IPS-20b (cell line): ENCODE measurements around the gene OSBPL6.
"Not testable (repeated sequence)": the region's sequence is repeated elsewhere in the genome, so short reads cannot be mapped to it uniquely, and the experiment has no call there.

ENCODE experiments used
- H3K27ac ChIP-seq: one replicate; pipeline ENCODE4 v1.5.1; 2013; ENCODE audit warnings: low read length
- H3K27me3 ChIP-seq: 2 replicates; pipeline ENCODE4 v1.6.1; 2013; ENCODE audit warnings: mild to moderate bottlenecking, low read length, inconsistent platforms; ENCODE audit not compliant: insufficient read depth
- H3K36me3 ChIP-seq: 2 replicates; pipeline ENCODE4 v1.6.1; 2013; ENCODE audit warnings: low read depth, mild to moderate bottlenecking, inconsistent platforms, low read length, moderate library complexity; ENCODE audit not compliant: insufficient read depth
- H3K4me1 ChIP-seq: 2 replicates; pipeline ENCODE4 v1.6.1; 2013; ENCODE audit warnings: mild to moderate bottlenecking, control low read depth, inconsistent platforms, low read length, moderate library complexity; ENCODE audit not compliant: insufficient read depth
- H3K4me3 ChIP-seq: 2 replicates; pipeline ENCODE4 v1.5.1; 2013; ENCODE audit warnings: mild to moderate bottlenecking, low read length, inconsistent platforms
- H3K9ac ChIP-seq: 2 replicates; pipeline ENCODE4 v1.6.1; 2013; ENCODE audit warnings: low read depth, mild to moderate bottlenecking, inconsistent platforms, low read length, moderate library complexity
- H3K9me3 ChIP-seq: 2 replicates; pipeline ENCODE4 v1.6.1; 2013; ENCODE audit warnings: mild to moderate bottlenecking, low read depth, low read length, inconsistent platforms; ENCODE audit not compliant: insufficient read depth

OSBPL6 gene

GRCh38 chr2:178193823-178194599 lies at the start of gene OSBPL6:
OSBPL6 (plus strand) TSS chr2:178194512; CDS start chr2:178306185, 111,673 bp downstream.
- H3K27me3 ChIP-seq: peaks cover 71% of the 10 kb centered on the region
- peak within 1 kb of the TSS; percentile 52; the same call in 1 of the 2 replicates for H3K9ac ChIP-seq
- H3K4me3 ChIP-seq: peak within 1 kb of the TSS; percentile 80
- H3K27ac ChIP-seq: no peak within 1 kb of the TSS
- no peaks in the 10 kb centered on the region for H3K9me3 ChIP-seq
- peaks cover 8% of the 10 kb centered on the region; the same call in 1 of the 2 replicates for H3K4me1 ChIP-seq
- H3K36me3 ChIP-seq: no peaks in the 10 kb centered on the region

GRCh38 chr2:178152033-178152432 lies 42.3 kb upstream of the OSBPL6 start:
- H3K4me3 ChIP-seq: no peak overlapping the region
- no peaks in the 10 kb centered on the region for H3K9me3 ChIP-seq
- H3K27ac ChIP-seq: no peak overlapping the region
- no peaks in the 10 kb centered on the region for H3K4me1 ChIP-seq
- no peaks in the 10 kb centered on the region for H3K36me3 ChIP-seq
- no peak overlapping the region for H3K9ac ChIP-seq
- no peaks in the 10 kb centered on the region for H3K27me3 ChIP-seq

DNA sequence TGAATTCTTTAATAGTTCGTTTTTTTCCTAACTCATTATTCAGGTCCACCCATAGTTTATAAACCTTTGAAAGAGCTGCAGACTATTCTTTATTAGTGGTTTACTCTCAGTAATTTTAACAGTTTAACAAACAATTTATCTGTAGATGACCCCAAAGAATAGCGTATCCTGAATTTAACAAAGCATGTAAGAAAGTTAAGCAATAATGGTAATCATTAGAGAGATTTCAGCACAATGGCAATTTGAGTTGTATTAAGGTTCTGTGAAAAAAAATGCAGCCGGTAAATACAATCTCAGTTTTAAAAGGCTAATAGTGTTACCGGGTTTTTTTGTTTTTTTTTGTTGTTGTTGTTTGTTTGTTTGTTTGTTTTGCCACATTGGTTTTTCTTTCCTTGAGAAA lies 41.8 kb upstream of the OSBPL6 start:
- H3K27me3 ChIP-seq: no peaks in the 10 kb centered on the region
- H3K9ac ChIP-seq: no peak overlapping the region
- no peaks in the 10 kb centered on the region for H3K36me3 ChIP-seq
- no peaks in the 10 kb centered on the region for H3K4me1 ChIP-seq
- no peak overlapping the region for H3K4me3 ChIP-seq
- no peak overlapping the region for H3K27ac ChIP-seq
- H3K9me3 ChIP-seq: no peaks in the 10 kb centered on the region

- Histone ChIP-seq H3K36me3 (no peaks in the 10 kb centered on the region), H3K27ac (no peak overlapping the region), H3K9ac (no peak overlapping the region), H3K9me3 (no peaks in the 10 kb centered on the region), H3K4me3 (no peak overlapping the region), H3K27me3 (no peaks in the 10 kb centered on the region), H3K4me1 (no peaks in the 10 kb centered on the region)
Measured at GRCh38 chr2:178152977-178153376, 41.3 kb upstream of the OSBPL6 start.

DNA sequence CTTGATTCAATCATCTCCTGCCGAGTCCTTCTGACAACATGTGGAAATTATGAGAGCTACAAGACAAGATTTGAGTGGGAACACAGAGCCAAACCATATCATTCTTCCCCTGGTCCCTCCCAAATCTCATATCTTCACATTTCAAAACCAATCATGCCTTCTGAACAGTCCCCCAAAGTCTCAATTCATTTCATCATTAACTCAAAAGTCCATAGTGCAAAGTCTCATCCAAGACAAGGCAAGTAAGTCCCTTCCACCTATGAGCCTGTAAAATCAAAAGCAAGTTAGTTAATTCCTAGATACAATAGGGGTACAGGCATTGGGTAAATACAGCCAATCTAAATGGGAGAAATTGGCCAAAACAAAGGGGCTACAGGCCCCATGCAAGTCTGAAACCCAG lies 40.4 kb upstream of the OSBPL6 start:
- not testable (repeated sequence) for H3K27ac ChIP-seq, H3K4me3 ChIP-seq, H3K9ac ChIP-seq, H3K4me1 ChIP-seq, H3K27me3 ChIP-seq, H3K9me3 ChIP-seq, H3K36me3 ChIP-seq

GRCh38 chr2:178155524-178155923 lies 38.8 kb upstream of the OSBPL6 start:
- Histone ChIP-seq H3K36me3 (no peaks in the 10 kb centered on the region), H3K4me1 (no peaks in the 10 kb centered on the region), H3K9ac (no peak overlapping the region), H3K27me3 (no peaks in the 10 kb centered on the region), H3K4me3 (no peak overlapping the region), H3K27ac (no peak overlapping the region), H3K9me3 (no peaks in the 10 kb centered on the region)

DNA sequence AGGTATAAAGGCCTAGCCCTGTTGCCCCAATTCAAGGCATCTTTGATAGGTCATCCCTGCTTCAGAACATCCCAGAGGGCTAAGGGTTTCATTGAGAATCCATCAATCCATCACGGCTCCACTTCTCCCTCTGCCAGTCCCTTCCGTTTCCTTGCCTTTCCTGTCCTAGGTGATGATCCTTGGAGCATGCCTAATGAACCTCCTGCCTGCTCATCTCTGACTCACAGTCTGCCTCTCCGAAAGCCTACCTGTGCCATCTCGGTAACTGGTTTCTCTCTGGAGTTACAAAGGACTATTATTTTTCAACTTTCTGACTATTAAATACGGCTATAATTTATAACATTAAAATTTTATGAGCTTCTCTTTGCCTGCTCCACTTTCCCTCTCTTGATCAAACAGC lies 36.7 kb upstream of the OSBPL6 start:
- H3K9me3 ChIP-seq: no peaks in the 10 kb centered on the region
- no peaks in the 10 kb centered on the region for H3K36me3 ChIP-seq
- H3K9ac ChIP-seq: no peak overlapping the region
- no peaks in the 10 kb centered on the region for H3K27me3 ChIP-seq
- no peak overlapping the region for H3K4me3 ChIP-seq
- H3K4me1 ChIP-seq: no peaks in the 10 kb centered on the region
- H3K27ac ChIP-seq: no peak overlapping the region

DNA sequence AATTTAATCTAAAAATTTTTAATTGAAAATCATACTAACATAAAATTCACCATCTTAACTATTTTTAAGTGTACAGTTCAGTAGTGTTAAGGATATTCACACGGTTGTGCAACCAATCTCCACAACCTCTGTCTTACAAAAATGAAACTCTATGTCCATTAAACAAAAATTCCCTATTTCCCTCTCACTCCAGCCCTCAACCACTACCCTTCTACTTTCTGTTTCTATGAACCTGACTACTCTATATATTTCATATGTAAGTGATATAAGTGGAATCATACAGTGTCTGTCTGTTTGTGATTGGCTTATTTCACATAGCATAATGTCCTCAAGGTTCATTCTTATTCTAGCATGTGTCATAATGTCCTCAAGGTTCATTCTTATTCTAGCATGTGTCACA lies 34.3 kb upstream of the OSBPL6 start:
- no peaks in the 10 kb centered on the region for H3K9me3 ChIP-seq
- no peaks in the 10 kb centered on the region for H3K27me3 ChIP-seq
- H3K36me3 ChIP-seq: no peaks in the 10 kb centered on the region
- no peak overlapping the region for H3K4me3 ChIP-seq
- no peak overlapping the region for H3K9ac ChIP-seq
- no peaks in the 10 kb centered on the region for H3K4me1 ChIP-seq
- H3K27ac ChIP-seq: no peak overlapping the region

- H3K27me3 ChIP-seq: no peaks in the 10 kb centered on the region
- H3K9me3 ChIP-seq: no peaks in the 10 kb centered on the region
- H3K27ac ChIP-seq: no peak overlapping the region
- no peaks in the 10 kb centered on the region for H3K36me3 ChIP-seq
- H3K4me3 ChIP-seq: no peak overlapping the region
- H3K9ac ChIP-seq: no peak overlapping the region
- H3K4me1 ChIP-seq: no peaks in the 10 kb centered on the region
Measured at GRCh38 chr2:178160601-178161000, 33.7 kb upstream of the OSBPL6 start.

DNA sequence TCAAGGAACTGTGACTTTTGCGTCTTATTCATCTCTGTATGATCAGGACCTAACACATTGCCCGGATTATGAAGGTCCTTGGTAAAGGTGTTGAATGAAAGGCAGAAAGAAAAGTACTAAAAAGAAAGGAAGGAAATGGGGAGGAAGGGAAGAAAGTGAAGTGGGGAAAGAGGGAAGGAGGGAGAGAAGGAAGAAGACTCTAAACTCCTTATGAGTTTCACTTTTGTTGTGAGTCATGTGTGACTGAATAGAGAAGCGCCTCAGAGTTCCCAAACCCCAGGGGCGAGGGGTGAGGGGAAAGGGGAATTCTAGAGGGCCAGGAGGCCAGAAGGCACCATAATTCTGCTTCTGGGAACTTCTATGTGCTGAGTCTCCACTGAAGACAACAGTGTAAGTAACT lies 30.9 kb upstream of the OSBPL6 start:
- H3K4me3 ChIP-seq: no peak overlapping the region
- H3K9ac ChIP-seq: no peak overlapping the region
- H3K9me3 ChIP-seq: no peaks in the 10 kb centered on the region
- H3K27ac ChIP-seq: no peak overlapping the region
- H3K27me3 ChIP-seq: no peaks in the 10 kb centered on the region
- no peaks in the 10 kb centered on the region for H3K36me3 ChIP-seq
- no peaks in the 10 kb centered on the region for H3K4me1 ChIP-seq

DNA sequence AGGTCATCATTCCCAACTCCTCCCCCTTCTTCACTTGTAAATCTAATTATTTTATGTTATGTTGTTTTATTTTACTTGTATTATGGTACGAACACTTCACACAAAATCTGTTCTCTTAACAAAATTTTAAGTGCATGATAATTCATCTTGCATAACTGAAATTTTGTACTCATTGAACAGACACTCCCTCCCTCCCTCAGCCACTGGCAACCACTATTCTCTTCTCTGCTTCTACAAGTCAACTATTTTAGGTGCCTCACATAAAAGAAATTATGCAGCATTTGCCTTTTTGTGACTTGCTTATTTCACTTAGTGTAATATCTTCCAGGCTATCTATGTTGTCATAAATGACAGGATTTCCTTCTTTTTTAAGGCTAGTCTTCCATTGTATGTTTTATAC lies 30.4 kb upstream of the OSBPL6 start:
- Histone ChIP-seq H3K4me1 (no peaks in the 10 kb centered on the region), H3K36me3 (no peaks in the 10 kb centered on the region), H3K9me3 (no peaks in the 10 kb centered on the region), H3K27ac (no peak overlapping the region), H3K9ac (no peak overlapping the region), H3K27me3 (no peaks in the 10 kb centered on the region), H3K4me3 (no peak overlapping the region)

DNA sequence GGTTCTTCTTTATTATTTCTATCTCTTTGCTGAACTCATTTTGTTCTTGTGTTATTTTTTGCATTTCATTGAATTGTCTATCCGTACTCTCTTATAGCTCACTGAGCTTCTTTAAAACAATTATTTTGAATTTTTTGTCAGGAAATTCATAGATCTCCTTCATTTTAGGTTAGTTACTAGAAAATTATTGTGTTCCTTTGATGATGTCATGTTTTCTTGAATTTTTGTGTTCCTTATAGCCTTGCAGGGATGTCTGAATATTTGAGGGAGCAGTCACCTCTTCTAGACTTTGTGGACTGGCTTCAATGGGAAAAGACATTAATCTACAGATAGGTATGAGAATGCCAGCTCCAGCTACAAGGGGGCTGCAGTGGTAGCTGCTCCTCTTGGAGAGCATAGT lies 20.7 kb upstream of the OSBPL6 start:
- Histone ChIP-seq H3K36me3 (no peaks in the 10 kb centered on the region), H3K27me3 (no peaks in the 10 kb centered on the region), H3K9me3 (no peaks in the 10 kb centered on the region), H3K9ac (no peak overlapping the region), H3K4me1 (no peaks in the 10 kb centered on the region), H3K4me3 (no peak overlapping the region), H3K27ac (no peak overlapping the region)
